Measurements from ENCODE around the gene SHQ1. TPM values are rescaled to one million over a fixed set of nuclear protein-coding genes. Genes with fewer than 3 reads are reported as not detected.
A peak's percentile ranks its signal among the peaks of the same experiment; 100 is the strongest.

The SHQ1 gene
- total and polyA plus RNA-seq, 11 donors = 7.2 to 26.0 (median 19.9) TPM

DNA sequence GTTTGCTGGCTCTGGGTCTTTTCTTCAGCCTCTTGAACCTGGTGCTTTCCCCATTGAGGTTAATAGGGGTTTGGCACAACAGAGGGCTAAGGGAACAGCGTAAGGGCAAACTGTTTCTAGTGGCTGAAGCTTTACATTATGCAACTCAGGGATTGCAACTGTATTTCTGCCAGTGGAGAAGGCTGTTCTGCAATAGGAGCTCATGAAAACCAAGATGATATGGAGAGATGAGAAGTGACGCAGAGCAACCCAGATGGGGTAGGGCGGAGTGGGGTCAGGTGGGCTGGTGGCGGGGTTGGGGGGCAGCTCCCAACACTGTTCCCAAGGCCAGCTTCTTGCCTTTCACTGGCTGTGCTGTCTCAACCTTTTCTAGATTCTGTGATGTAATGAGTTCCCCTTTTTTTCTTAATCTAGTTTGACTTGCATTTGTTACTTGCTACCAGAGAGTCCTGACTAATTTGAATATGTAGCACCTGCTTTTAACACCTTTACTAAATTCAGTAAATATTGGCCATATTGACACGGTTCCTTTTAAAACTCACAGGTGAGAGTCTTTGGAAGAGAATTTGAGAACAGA is 46.8 kb upstream of the SHQ1 start:
- H3K27me3 ChIP-seq = no peaks in the 10 kb centered on the region
- WGBS, 4 donors = 90 to 96% (median 91%) methylated on average over 5 of the region's 5 CpGs
- no peaks in the 10 kb centered on the region for H3K9me3 ChIP-seq
- no peaks in the 10 kb centered on the region for H3K36me3 ChIP-seq
- no peak for ATAC-seq
- no peak for TF ChIP-seq POLR2A (IDR thresholded peaks at IDR 0.05)
- TF ChIP-seq, protein P1, sequence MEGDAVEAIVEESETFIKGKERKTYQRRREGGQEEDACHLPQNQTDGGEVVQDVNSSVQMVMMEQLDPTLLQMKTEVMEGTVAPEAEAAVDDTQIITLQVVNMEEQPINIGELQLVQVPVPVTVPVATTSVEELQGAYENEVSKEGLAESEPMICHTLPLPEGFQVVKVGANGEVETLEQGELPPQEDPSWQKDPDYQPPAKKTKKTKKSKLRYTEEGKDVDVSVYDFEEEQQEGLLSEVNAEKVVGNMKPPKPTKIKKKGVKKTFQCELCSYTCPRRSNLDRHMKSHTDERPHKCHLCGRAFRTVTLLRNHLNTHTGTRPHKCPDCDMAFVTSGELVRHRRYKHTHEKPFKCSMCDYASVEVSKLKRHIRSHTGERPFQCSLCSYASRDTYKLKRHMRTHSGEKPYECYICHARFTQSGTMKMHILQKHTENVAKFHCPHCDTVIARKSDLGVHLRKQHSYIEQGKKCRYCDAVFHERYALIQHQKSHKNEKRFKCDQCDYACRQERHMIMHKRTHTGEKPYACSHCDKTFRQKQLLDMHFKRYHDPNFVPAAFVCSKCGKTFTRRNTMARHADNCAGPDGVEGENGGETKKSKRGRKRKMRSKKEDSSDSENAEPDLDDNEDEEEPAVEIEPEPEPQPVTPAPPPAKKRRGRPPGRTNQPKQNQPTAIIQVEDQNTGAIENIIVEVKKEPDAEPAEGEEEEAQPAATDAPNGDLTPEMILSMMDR (IDR thresholded peaks at IDR 0.05) = no peak
- no peak overlapping the region for H3K4me3 ChIP-seq
- intact Hi-C loops (cut with DNase I) = no loop called here
- no peak for DNase-seq
- H3K4me1 ChIP-seq = peaks cover 0 to 35% (median 19%) of the 10 kb centered on the region in 12 donors
- no peak overlapping the region for H3K27ac ChIP-seq

DNA sequence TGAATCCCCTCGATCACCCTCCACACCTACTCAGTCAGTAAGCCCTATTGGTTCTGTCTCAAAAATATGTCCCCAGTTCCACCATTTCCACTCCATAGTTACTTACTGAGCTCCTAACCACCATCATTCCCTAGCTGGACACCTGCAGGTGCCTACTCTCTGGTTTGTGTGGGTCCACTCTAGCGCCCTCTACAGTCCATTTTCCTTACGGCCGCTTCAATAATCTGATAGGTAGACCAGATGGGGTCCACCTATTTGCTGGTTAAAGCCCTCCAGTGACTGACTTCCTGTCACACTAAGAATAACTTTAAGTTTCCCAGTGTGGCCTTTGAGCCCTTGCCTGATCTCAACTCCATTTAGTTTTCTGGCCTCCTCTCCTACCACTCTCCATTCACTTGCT is 44.6 kb upstream of the SHQ1 start:
- peak overlapping the region in 6 of 12 donors; percentile 1 to 56 (median 32) for H3K27ac ChIP-seq
- WGBS, 4 donors = 52 to 63% (median 60%) methylated on average over 4 of the region's 4 CpGs
- no peaks in the 10 kb centered on the region for H3K36me3 ChIP-seq
- H3K27me3 ChIP-seq = peaks cover 0 to 6% (median 0%) of the 10 kb centered on the region in 9 donors
- no peaks in the 10 kb centered on the region for H3K9me3 ChIP-seq
- H3K4me1 ChIP-seq = peaks cover 0 to 39% (median 18%) of the 10 kb centered on the region in 12 donors
- H3K4me3 ChIP-seq = no peak overlapping the region
- intact Hi-C loops (cut with DNase I) = no loop called here
- no peak for TF ChIP-seq POLR2A (IDR thresholded peaks at IDR 0.05)
- TF ChIP-seq, protein P1 (IDR thresholded peaks at IDR 0.05) = peak in 2 of 12 donors; percentile 11 to 21
- no peak for ATAC-seq
- DNase-seq = no peak

DNA sequence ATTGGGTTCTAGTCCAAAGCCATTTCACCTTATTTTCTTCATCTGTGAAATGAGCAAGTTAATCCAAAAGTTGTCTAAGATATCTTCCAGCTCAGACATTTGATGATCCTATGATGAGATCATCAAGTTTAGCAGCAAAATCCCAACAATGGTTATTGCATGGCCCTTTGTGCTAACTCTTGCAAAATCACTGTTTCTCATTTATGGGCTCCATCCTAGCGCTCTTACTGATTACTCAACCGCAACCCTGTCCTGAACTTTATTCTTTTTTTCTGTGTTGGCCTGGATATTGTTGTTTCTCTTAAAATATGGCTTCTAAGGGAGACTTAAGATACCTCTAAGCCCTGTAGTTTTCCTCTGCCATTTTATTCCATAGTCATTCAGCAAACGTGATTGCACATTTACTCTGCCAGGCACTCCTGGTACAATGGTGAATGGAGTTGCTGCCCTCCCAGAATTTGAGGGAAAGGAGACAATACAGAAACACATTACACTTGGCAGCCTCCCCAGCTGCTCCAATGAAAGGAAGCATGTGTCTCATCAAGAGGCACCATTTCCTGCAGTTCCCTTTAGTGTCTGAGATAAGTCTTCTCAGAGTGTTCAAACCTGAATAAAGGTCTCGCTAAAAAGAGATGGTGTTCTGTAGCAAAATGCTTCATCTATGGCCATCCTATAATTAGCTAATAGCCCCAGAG is 44.0 kb upstream of the SHQ1 start:
- 46 to 56% (median 53%) methylated on average over 4 of the region's 4 CpGs for WGBS, 4 donors
- Histone ChIP-seq H3K4me3 (no peak overlapping the region), H3K27me3 (peaks cover 0 to 10% (median 0%) of the 10 kb centered on the region in 9 donors), H3K4me1 (peaks cover 0 to 42% (median 21%) of the 10 kb centered on the region in 12 donors), H3K27ac (peak overlapping the region in 8 of 12 donors; percentile 33 to 77 (median 54)), H3K9me3 (no peaks in the 10 kb centered on the region), H3K36me3 (no peaks in the 10 kb centered on the region)
- ATAC-seq (peak in 3 of 4 donors; percentile 20 to 62 (median 41)), DNase-seq (peak in 2 of 5 donors; percentile 48 to 52)
- TF ChIP-seq, protein P1 (IDR thresholded peaks at IDR 0.05) = no peak
- no peak for TF ChIP-seq POLR2A (IDR thresholded peaks at IDR 0.05)
- intact Hi-C loops (cut with DNase I) = no loop called here

All from heart left ventricle (tissue), 16 donors.